ENCODE measurements around the gene ZPR1. TPM values are rescaled to one million over a fixed set of nuclear protein-coding genes. Genes with fewer than 3 reads are reported as not detected.

The ZPR1 gene
- total RNA-seq, 1 donor, result 36.2 TPM

DNA sequence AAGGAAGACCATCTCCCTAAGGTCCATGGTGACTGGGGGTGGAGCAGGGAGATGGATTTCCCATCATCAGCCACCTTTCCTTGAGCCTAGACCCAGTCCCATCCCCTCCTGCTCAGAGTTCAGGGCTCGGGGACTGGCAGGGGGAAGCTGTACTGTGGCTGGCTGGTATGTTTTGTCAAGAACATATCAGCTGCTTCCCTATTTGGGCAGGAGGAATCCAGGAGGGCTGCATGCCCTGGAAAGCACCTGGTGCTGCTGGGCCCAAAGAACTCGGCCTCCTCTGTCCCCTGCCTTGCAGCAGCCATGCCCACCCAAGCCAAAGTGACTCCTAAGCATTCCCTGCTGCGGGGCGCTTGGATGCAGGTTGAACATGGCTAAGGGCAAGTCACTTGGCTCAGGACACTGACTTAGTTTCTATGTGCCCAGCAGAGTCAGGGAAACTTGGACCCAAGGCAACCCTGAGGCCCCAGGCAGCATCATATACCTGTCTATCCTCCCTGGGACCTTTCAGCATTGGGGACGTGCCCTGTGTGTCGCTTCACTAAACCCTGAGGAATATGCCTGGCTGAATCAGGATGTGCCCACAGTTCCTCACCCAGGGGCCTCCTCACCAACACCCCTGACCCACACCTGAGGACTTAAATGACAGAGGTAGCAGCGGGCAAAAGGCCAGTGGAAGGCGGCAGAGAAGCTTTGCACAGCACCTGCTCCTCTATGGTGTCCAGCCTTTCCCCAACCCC is 58.2 kb downstream of the ZPR1 start:
- H3K4me1 ChIP-seq (ENCODE audit: insufficient read depth, low read length), result peaks cover 15% of the 10 kb centered on the region
- H3K36me3 ChIP-seq (ENCODE audit: insufficient read depth, low read length), result no peaks in the 10 kb centered on the region
- no peaks in the 10 kb centered on the region for H3K9me3 ChIP-seq (ENCODE audit: low read depth, low read length)
- H3K4me3 ChIP-seq (ENCODE audit: insufficient read depth, low read length), result no peak overlapping the region
- H2AFZ ChIP-seq (ENCODE audit: low read length), result no peak overlapping the region
- H4K20me1 ChIP-seq (ENCODE audit: insufficient read depth, low read length), result no peaks in the 10 kb centered on the region
- peak; percentile 79 for DNase-seq (ENCODE audit: insufficient read length, low spot score, missing footprints)
- no peak overlapping the region for H3K4me2 ChIP-seq (ENCODE audit: insufficient read depth, low read length)
- H3K79me2 ChIP-seq (ENCODE audit: insufficient read depth, low read length), result no peaks in the 10 kb centered on the region
- no peak overlapping the region for H3K27ac ChIP-seq (ENCODE audit: low read depth, low read length)
- TF ChIP-seq CTCF (IDR thresholded peaks at IDR 0.05; ENCODE audit: extremely low read depth, low read depth, low read length), result no peak
- H3K27me3 ChIP-seq (ENCODE audit: insufficient read depth, low read length), result peaks cover 20% of the 10 kb centered on the region

GRCh38 chr11:116727990-116728389 is 59.8 kb downstream of the ZPR1 start:
- Histone ChIP-seq H4K20me1 (ENCODE audit: insufficient read depth, low read length) (no peaks in the 10 kb centered on the region), H3K4me3 (ENCODE audit: insufficient read depth, low read length) (no peak overlapping the region), H3K36me3 (ENCODE audit: insufficient read depth, low read length) (no peaks in the 10 kb centered on the region), H3K27ac (ENCODE audit: low read depth, low read length) (no peak overlapping the region), H3K9me3 (ENCODE audit: low read depth, low read length) (no peaks in the 10 kb centered on the region), H3K79me2 (ENCODE audit: insufficient read depth, low read length) (no peaks in the 10 kb centered on the region), H2AFZ (ENCODE audit: low read length) (no peak overlapping the region), H3K4me2 (ENCODE audit: insufficient read depth, low read length) (no peak overlapping the region), H3K4me1 (ENCODE audit: insufficient read depth, low read length) (peaks cover 15% of the 10 kb centered on the region), H3K27me3 (ENCODE audit: insufficient read depth, low read length) (peaks cover 20% of the 10 kb centered on the region)
- DNase-seq (ENCODE audit: insufficient read length, low spot score, missing footprints), result peak; percentile 52
- no peak for TF ChIP-seq CTCF (IDR thresholded peaks at IDR 0.05; ENCODE audit: extremely low read depth, low read depth, low read length)

DNA sequence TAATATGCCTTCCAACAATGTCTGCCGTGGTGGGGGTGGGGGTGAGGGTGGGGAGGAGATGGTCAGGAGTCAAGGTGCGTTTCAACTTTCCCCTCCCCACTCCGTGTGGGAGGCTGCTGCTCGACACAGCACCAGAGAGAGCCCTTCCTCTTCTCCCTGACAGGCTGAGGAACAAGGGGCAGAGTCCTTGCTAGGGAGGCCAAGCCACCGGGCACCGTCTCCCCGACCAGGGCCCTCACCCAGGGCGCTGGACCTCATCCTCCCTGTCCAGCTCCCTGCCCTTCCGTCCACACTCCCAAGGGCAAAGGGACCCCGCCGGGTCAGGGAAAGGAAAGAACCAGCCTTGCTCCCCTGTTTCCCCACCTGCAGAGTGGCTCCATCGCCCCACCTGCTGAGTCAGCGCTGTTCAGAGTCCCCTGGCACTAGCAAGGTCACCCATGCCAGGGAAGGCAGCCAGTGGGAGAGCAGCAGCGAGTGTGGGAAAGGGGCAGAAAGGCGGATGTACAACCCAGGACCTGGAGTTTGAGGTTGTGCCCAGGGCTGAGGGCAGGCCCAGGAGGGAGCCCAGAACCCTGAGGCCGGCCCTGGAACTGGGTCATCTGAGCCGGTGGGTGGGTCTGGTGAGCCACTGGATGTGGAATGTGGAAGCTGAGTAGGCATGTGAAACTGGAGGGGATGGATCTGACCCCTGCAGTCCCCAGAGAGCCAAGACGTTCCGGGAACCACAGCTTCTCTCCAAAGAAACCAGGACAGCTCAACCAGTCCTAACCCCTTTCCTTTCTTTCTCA is 62.2 kb downstream of the ZPR1 start:
- Histone ChIP-seq H3K4me3 (ENCODE audit: insufficient read depth, low read length) (no peak overlapping the region), H3K4me1 (ENCODE audit: insufficient read depth, low read length) (peaks cover 15% of the 10 kb centered on the region), H3K27ac (ENCODE audit: low read depth, low read length) (no peak overlapping the region), H3K4me2 (ENCODE audit: insufficient read depth, low read length) (peak overlapping the region; percentile 54), H3K36me3 (ENCODE audit: insufficient read depth, low read length) (no peaks in the 10 kb centered on the region), H3K27me3 (ENCODE audit: insufficient read depth, low read length) (peaks cover under 1% of the 10 kb centered on the region), H3K9me3 (ENCODE audit: low read depth, low read length) (no peaks in the 10 kb centered on the region), H3K79me2 (ENCODE audit: insufficient read depth, low read length) (no peaks in the 10 kb centered on the region), H4K20me1 (ENCODE audit: insufficient read depth, low read length) (no peaks in the 10 kb centered on the region), H2AFZ (ENCODE audit: low read length) (peak overlapping the region; percentile 60)
- DNase-seq (ENCODE audit: insufficient read length, low spot score, missing footprints), result peak; percentile 97
- TF ChIP-seq CTCF (IDR thresholded peaks at IDR 0.05; ENCODE audit: extremely low read depth, low read depth, low read length), result no peak

DNA sequence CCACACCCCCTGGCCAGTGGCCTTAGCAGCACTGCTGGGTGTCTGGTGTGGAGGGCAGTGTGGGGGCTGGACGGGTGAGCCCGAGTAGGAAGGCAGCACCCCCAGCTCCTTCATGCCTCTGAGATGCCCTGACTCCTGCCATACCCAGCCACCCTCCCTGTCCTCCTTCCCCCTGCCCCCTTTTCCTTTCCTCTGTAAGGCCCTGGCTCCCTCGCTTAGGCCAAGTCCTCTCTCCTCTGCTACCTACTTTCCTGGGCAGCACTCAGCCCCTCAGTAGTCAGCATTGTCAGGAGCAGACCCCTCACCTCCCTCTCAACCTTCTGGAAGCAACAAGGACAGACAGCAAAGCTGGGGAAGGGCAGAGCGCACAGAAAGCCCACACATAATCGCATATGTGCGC is 63.0 kb downstream of the ZPR1 start:
- no peaks in the 10 kb centered on the region for H3K27me3 ChIP-seq (ENCODE audit: insufficient read depth, low read length)
- peaks cover 15% of the 10 kb centered on the region for H3K4me1 ChIP-seq (ENCODE audit: insufficient read depth, low read length)
- peak; percentile 44 for DNase-seq (ENCODE audit: insufficient read length, low spot score, missing footprints)

More for the DNA sequence above, 63.0 kb downstream of the ZPR1 start:
- Histone ChIP-seq H3K9me3 (ENCODE audit: low read depth, low read length) (no peaks in the 10 kb centered on the region), H3K4me2 (ENCODE audit: insufficient read depth, low read length) (no peak overlapping the region), H3K4me3 (ENCODE audit: insufficient read depth, low read length) (no peak overlapping the region), H3K79me2 (ENCODE audit: insufficient read depth, low read length) (no peaks in the 10 kb centered on the region), H3K27ac (ENCODE audit: low read depth, low read length) (no peak overlapping the region), H2AFZ (ENCODE audit: low read length) (no peak overlapping the region), H3K36me3 (ENCODE audit: insufficient read depth, low read length) (no peaks in the 10 kb centered on the region), H4K20me1 (ENCODE audit: insufficient read depth, low read length) (no peaks in the 10 kb centered on the region)
- TF ChIP-seq CTCF (IDR thresholded peaks at IDR 0.05; ENCODE audit: extremely low read depth, low read depth, low read length), result no peak
